A673 (cell line): ENCODE measurements around the gene PLET1. TPM values are rescaled to one million over a fixed set of nuclear protein-coding genes. Genes with fewer than 3 reads are reported as not detected.

Experiments used
- BruUV-seq: library from RNA; stranded (reverse); fragments of 400-500 nt; replicated peaks from 2 replicates; lab custom pipeline; 2021; lab: Mats Ljungman, UMichigan
- CTCF ChIA-PET: fragments of 300-600 bp; sonication (Branson Sonifier 250); formaldehyde crosslinking; loops from one replicate; lab custom pipeline; 2022; ENCODE audit warnings: antibody characterized with exemption; lab: Charles Lee
- POLR2A ChIA-PET: fragments of 300-600 bp; sonication (Branson Sonifier 250); formaldehyde crosslinking; loops from one replicate; lab custom pipeline; 2022; ENCODE audit warnings: antibody characterized with exemption; ENCODE audit not compliant: low non-redundant PET; lab: Charles Lee
- DNase-seq: peaks from one replicate; pipeline ENCODE4 v3.0.0-alpha.2; 2015; ENCODE audit warnings: low spot score
- H3K27ac ChIP-seq: fragments of 200-600 bp; sonication (generic); 2 replicates; pipeline ENCODE4 v1.5.1; 2016; ENCODE audit warnings: mixed run types, low read depth, mild to moderate bottlenecking, mixed read lengths, antibody characterized with exemption, low read length; ENCODE audit not compliant: poor library complexity, severe bottlenecking
- H3K27me3 ChIP-seq: fragments of 200-600 bp; sonication (generic); replicated peaks from 2 replicates; pipeline ENCODE4 v1.6.1; 2017; ENCODE audit warnings: mixed run types, low read depth, mild to moderate bottlenecking, mixed read lengths, antibody characterized with exemption, low read length; ENCODE audit not compliant: insufficient read depth, poor library complexity
- H3K36me3 ChIP-seq: fragments of 200-600 bp; sonication (generic); 2 replicates; pipeline ENCODE4 v1.6.1; 2016; ENCODE audit warnings: mixed run types, mild to moderate bottlenecking, mixed read lengths, antibody characterized with exemption, low read length; ENCODE audit not compliant: insufficient read depth, poor library complexity, severe bottlenecking
- H3K4me1 ChIP-seq: fragments of 200-600 bp; sonication (generic); 2 replicates; pipeline ENCODE4 v1.6.1; 2017; ENCODE audit warnings: mixed run types, mild to moderate bottlenecking, mixed read lengths, antibody characterized with exemption, low read length; ENCODE audit not compliant: insufficient read depth, poor library complexity, severe bottlenecking
- H3K4me3 ChIP-seq: fragments of 200-600 bp; sonication (generic); 2 replicates; pipeline ENCODE4 v1.5.1; 2016; ENCODE audit warnings: low read depth, mixed run types, mild to moderate bottlenecking, mixed read lengths, low read length; ENCODE audit not compliant: poor library complexity, severe bottlenecking
- H3K9me3 ChIP-seq: fragments of 200-600 bp; sonication (generic); 2 replicates; pipeline ENCODE4 v1.6.1; 2016; ENCODE audit warnings: mixed run types, low read depth, mild to moderate bottlenecking, mixed read lengths, antibody characterized with exemption, low read length; ENCODE audit not compliant: poor library complexity, severe bottlenecking
- EZH2 ChIP-seq: fragments of 200-600 bp; sonication (generic); IDR thresholded peaks from 2 replicates; pipeline ENCODE4 v1.6.1; 2017; ENCODE audit warnings: borderline replicate concordance, low read depth, mild to moderate bottlenecking, mixed read lengths, antibody characterized with exemption, low read length; ENCODE audit not compliant: poor library complexity, severe bottlenecking
- intact Hi-C: fragments of 100-400 bp; cut with micrococcal nuclease; formaldehyde crosslinking; loops from one replicate; pipeline ENCODE4 v1.10.0; 2022; ENCODE audit not compliant: unreplicated experiment
- total RNA-seq: library from RNA; stranded (reverse); gene quantifications from 2 replicates; pipeline ENCODE4 v1.2.3, GENCODE V29; 2021
- TF ChIP-seq, protein P1 (sequence below): fragments of 300-800, 200-600 bp; sonication (generic); conservative IDR thresholded peaks from 2 replicates; pipeline ENCODE4 v1.5.1; 2017; ENCODE audit warnings: low read depth, mild to moderate bottlenecking, antibody characterized with exemption, low read length, moderate library complexity, mixed read lengths

PLET1 gene
- total RNA-seq, 1 experiment from 2014 or later, result not detected

DNA sequence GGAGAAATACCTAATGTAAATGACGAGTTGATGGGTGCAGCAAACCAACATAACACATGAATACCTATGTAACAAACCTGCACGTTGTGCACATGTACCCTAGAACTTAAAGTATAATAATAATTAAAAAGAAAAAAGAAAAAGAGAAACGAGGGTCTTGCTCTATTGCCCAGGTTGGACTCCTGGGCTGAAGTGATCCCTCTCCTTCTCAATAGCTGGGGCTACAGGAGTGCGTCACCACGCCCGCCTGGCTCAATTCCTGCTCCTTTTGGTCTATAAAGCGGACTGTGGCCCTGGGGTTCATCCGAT, 35.0 kb downstream of the PLET1 start:
- peak overlapping the region; percentile 96 for H3K27ac ChIP-seq
- peaks cover 34% of the 10 kb centered on the region for H3K4me1 ChIP-seq
- H3K36me3 ChIP-seq, result peaks cover 23% of the 10 kb centered on the region
- H3K27me3 ChIP-seq, result no peaks in the 10 kb centered on the region
- no peak for DNase-seq
- TSS peak; percentile 95 for BruUV-seq
- POLR2A ChIA-PET, result no interaction called here
- no peak for TF ChIP-seq EZH2
- TF ChIP-seq, protein P1, sequence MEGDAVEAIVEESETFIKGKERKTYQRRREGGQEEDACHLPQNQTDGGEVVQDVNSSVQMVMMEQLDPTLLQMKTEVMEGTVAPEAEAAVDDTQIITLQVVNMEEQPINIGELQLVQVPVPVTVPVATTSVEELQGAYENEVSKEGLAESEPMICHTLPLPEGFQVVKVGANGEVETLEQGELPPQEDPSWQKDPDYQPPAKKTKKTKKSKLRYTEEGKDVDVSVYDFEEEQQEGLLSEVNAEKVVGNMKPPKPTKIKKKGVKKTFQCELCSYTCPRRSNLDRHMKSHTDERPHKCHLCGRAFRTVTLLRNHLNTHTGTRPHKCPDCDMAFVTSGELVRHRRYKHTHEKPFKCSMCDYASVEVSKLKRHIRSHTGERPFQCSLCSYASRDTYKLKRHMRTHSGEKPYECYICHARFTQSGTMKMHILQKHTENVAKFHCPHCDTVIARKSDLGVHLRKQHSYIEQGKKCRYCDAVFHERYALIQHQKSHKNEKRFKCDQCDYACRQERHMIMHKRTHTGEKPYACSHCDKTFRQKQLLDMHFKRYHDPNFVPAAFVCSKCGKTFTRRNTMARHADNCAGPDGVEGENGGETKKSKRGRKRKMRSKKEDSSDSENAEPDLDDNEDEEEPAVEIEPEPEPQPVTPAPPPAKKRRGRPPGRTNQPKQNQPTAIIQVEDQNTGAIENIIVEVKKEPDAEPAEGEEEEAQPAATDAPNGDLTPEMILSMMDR, result no peak
- intact Hi-C loops, result loop anchor here (10.0 kb wide), 1 partner anchor 329 kb away; no protein-coding TSS in a partner anchor
- H3K4me3 ChIP-seq, result peak overlapping the region; percentile 72
- H3K9me3 ChIP-seq, result no peaks in the 10 kb centered on the region
- CTCF ChIA-PET, result interaction anchor here (0.9 kb wide), 1 partner anchor 53 kb away, joined by 3 read pairs; no protein-coding TSS in a partner anchor

DNA sequence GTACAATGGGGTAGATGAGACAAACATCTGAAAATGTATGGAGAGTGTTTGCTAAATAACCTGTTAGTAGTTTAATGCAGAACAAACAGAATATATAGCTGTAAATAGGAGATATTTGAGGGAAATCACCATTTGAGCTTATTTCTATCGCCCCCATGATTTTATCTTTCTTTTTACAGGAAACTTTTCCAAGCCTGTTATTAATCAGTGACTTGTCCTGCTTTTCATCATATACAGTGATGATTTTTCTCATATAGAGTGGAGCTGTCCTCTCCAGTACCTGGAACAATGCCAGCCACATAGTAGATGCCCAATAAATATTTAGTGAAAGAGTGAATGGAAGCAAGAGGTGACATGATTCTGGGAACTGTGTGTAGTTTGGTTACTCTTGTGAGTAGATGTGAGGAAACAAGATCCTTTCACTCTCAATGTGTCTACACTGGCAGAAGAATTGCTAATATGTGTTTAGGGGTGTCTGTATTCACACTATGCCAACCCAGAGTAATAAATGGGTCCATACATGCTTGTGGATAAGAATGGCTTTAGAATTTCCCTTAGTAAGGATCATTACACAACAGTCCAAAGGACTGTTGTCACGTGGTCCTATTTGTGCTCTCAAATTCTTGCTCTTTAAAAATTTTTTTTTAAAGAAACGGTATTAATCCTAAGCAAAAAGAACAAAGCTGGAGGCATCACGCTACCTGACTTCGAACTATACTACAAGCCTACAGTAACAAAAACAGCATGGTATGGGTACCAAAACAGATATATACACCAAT, 36.7 kb downstream of the PLET1 start:
- H3K27ac ChIP-seq, result no peak overlapping the region
- H3K4me1 ChIP-seq, result peaks cover 43% of the 10 kb centered on the region
- peaks cover 5% of the 10 kb centered on the region for H3K36me3 ChIP-seq
- no peaks in the 10 kb centered on the region for H3K9me3 ChIP-seq
- no peaks in the 10 kb centered on the region for H3K27me3 ChIP-seq
- POLR2A ChIA-PET, result no interaction called here
- BruUV-seq, result no TSS peak
- H3K4me3 ChIP-seq, result no peak overlapping the region
- TF ChIP-seq, protein P1, result no peak
- no peak for TF ChIP-seq EZH2
- CTCF ChIA-PET, result no interaction called here
- intact Hi-C loops, result loop anchor here (10.0 kb wide), 1 partner anchor 331 kb away; no protein-coding TSS in a partner anchor
- DNase-seq, result no peak

DNA sequence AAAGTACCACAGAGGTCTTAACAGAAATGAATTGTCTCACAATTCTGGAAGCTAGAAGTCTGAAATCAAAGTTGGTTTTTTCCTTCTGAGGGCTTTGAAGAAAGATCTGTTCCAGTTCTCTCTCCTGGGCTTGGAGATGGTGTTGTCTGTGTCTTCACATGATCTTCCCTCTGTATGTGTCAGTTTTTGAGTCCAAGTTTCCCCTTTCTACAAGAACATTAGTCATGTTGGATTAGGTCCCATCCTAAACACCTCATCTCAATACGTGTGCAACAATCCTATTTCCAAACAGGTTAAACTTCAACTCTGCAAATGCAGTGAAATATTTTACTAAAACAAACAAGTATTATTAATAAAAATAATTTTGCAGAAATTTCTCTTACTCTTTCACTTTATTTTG, 37.5 kb downstream of the PLET1 start:
- ChIA-PET CTCF (interaction anchor here (0.6 to 3.4 kb wide), 2 partner anchors 57 to 365 kb away, joined by 3 to 32 read pairs; no protein-coding TSS in a partner anchor), POLR2A (no interaction called here)
- Histone ChIP-seq H3K36me3 (no peaks in the 10 kb centered on the region), H3K27ac (no peak overlapping the region), H3K4me3 (no peak overlapping the region), H3K27me3 (no peaks in the 10 kb centered on the region), H3K9me3 (no peaks in the 10 kb centered on the region), H3K4me1 (peaks cover 41% of the 10 kb centered on the region)
- intact Hi-C loops, result loop anchor here (10.0 kb wide), 1 partner anchor 332 kb away; no protein-coding TSS in a partner anchor
- no TSS peak for BruUV-seq
- TF ChIP-seq, protein P1, result no peak
- TF ChIP-seq EZH2, result no peak
- DNase-seq, result no peak
